ENCODE data around the gene TTC7B. TPM values are rescaled to one million over a fixed set of nuclear protein-coding genes. Genes with fewer than 3 reads are reported as not detected.

Gene TTC7B
- total and polyA plus RNA-seq, 2 of the 13 experiments (the other 11 are each of a cell fraction or from before 2014, with no cell fraction given), result 1.3 to 3.2 TPM

GRCh38 chr14:90484291-90484690 is 331.9 kb downstream of the TTC7B start:
- Histone ChIP-seq H3K9ac (ENCODE audit: insufficient read depth, low read depth, low read length) (no peak overlapping the region), H3K4me3 (replicated peaks in 1 of 3; ENCODE audit: insufficient read depth in 1 of 3, low read depth in 2 of 3, low read length in 3 of 3) (no peak overlapping the region), H3K36me3 (replicated peaks in 1 of 2; ENCODE audit: control insufficient read depth in 1 of 2, insufficient read depth in 2 of 2, low read length in 2 of 2) (no peaks in the 10 kb centered on the region), H2AFZ (ENCODE audit: low read length) (no peak overlapping the region), H3K9me3 (ENCODE audit: low read length) (no peaks in the 10 kb centered on the region), H3K79me2 (ENCODE audit: insufficient read depth, low read length) (no peaks in the 10 kb centered on the region), H3K4me1 (ENCODE audit: insufficient read depth, low read length) (no peaks in the 10 kb centered on the region), H4K20me1 (ENCODE audit: insufficient read depth, low read length) (no peaks in the 10 kb centered on the region), H3K27me3 (ENCODE audit: control insufficient read depth in 1 of 2, insufficient read depth in 2 of 2, low read length in 2 of 2) (0 out of 5 replicates have a peak, but pooled peaks cover 0 to 3% of the 10 kb centered on the region in 2 experiments), H3K4me2 (ENCODE audit: low read depth, low read length) (no peak overlapping the region), H3K27ac (ENCODE audit: extremely low read length, insufficient read depth, low read length) (no peak overlapping the region)
- intact Hi-C loops (cut with micrococcal nuclease; ENCODE audit: unreplicated experiment), result no loop called here
- ChIA-PET POLR2A (no interaction called here), CTCF (ENCODE audit: low intra/inter-chr PET ratio, low total read pairs) (no interaction called here)
- in situ Hi-C loops (cut with HindIII; ENCODE audit: extremely low pct_ligation_motif_present, low pct_unique_long_range_greater_than_20kb), result no loop called here
- BruUV-seq (replicated peaks), result no TSS peak
- 9% methylated on average over 3 of the region's 3 CpGs for WGBS (ENCODE audit: low lambda C conversion rate)
- no peak for TF ChIP-seq ZFP41 (CRISPR knock-in tag; IDR thresholded peaks at IDR 0.05; ENCODE audit: borderline replicate concordance)
- TF ChIP-seq ZBTB40 (IDR thresholded peaks at IDR 0.05), result no peak
- no peak for TF ChIP-seq ZBTB40 (CRISPR knock-in tag; IDR thresholded peaks at IDR 0.05)
- TF ChIP-seq ZBTB44 (CRISPR knock-in tag; IDR thresholded peaks at IDR 0.05), result no peak
- TF ChIP-seq MIER3 (CRISPR knock-in tag; IDR thresholded peaks at IDR 0.05; ENCODE audit: borderline replicate concordance), result no peak
- TF ChIP-seq CHD2 (IDR thresholded peaks at IDR 0.05; ENCODE audit: low read depth, low read length), result no peak
- no peak for TF ChIP-seq ZBTB2 (CRISPR knock-in tag; IDR thresholded peaks at IDR 0.05; ENCODE audit: low read depth)
- no peak for TF ChIP-seq MAF1 (CRISPR knock-in tag; IDR thresholded peaks at IDR 0.05; ENCODE audit: borderline replicate concordance)
- no peak for TF ChIP-seq POGZ (CRISPR knock-in tag; IDR thresholded peaks at IDR 0.05)
- DNase-seq (ENCODE audit: low spot score) (no peak), ATAC-seq (no peak), FAIRE-seq (no peak)
